Activated CD8-positive, alpha-beta T cell treated with anti-CD3 and anti-CD28 coated beads, Interleukin-2, amount 10 ng/mL, durations not matched to agents 7 days and 5 days (primary cell): ENCODE data around the gene RTN4R. TPM values are rescaled to one million over a fixed set of nuclear protein-coding genes. Genes with fewer than 3 reads are reported as not detected.

Experiments used
- ATAC-seq: fragments of 150-1000 bp; cut with Tn5 transposase; one replicate; pipeline ENCODE4 v1.10.0; 2021; ENCODE audit warnings: moderate library complexity
- CTCF ChIA-PET: fragments of 350-600 bp; sonication (Branson Sonifier 250); formaldehyde crosslinking; loops from one replicate; lab custom pipeline; 2021; ENCODE audit warnings: antibody characterized with exemption; lab: Charles Lee
- POLR2A ChIA-PET: fragments of 350-600 bp; sonication (Branson Sonifier 250); formaldehyde crosslinking; loops from one replicate; lab custom pipeline; 2021; ENCODE audit warnings: antibody characterized with exemption; lab: Charles Lee
- DNase-seq: peaks from one replicate; pipeline ENCODE4 v3.0.0-alpha.2; 2020
- H3K27ac Mint-ChIP-seq: one replicate; pipeline ENCODE4 v1.8.0; 2021; ENCODE audit warnings: mild to moderate bottlenecking, mixed read lengths
- H3K27me3 Mint-ChIP-seq: one replicate; pipeline ENCODE4 v1.8.0; 2021; ENCODE audit warnings: low read depth, mixed read lengths
- H3K36me3 Mint-ChIP-seq: one replicate; pipeline ENCODE4 v1.8.0; 2021; ENCODE audit warnings: low read depth, mixed read lengths
- H3K4me1 Mint-ChIP-seq: one replicate; pipeline ENCODE4 v1.8.0; 2021; ENCODE audit warnings: low read depth, mixed read lengths
- H3K4me3 Mint-ChIP-seq: one replicate; pipeline ENCODE4 v1.8.0; 2021; ENCODE audit warnings: mild to moderate bottlenecking, mixed read lengths
- H3K9me3 Mint-ChIP-seq: one replicate; pipeline ENCODE4 v1.8.0; 2022; ENCODE audit warnings: mixed read lengths; ENCODE audit not compliant: insufficient read depth
- total RNA-seq, 2 experiments: library from RNA; stranded (reverse); gene quantifications; one replicate each; pipeline ENCODE4 v1.2.3, GENCODE V29; 2021

RTN4R gene
- total RNA-seq, 2 experiments from 2014 or later: 3.7 to 3.8 TPM

DNA sequence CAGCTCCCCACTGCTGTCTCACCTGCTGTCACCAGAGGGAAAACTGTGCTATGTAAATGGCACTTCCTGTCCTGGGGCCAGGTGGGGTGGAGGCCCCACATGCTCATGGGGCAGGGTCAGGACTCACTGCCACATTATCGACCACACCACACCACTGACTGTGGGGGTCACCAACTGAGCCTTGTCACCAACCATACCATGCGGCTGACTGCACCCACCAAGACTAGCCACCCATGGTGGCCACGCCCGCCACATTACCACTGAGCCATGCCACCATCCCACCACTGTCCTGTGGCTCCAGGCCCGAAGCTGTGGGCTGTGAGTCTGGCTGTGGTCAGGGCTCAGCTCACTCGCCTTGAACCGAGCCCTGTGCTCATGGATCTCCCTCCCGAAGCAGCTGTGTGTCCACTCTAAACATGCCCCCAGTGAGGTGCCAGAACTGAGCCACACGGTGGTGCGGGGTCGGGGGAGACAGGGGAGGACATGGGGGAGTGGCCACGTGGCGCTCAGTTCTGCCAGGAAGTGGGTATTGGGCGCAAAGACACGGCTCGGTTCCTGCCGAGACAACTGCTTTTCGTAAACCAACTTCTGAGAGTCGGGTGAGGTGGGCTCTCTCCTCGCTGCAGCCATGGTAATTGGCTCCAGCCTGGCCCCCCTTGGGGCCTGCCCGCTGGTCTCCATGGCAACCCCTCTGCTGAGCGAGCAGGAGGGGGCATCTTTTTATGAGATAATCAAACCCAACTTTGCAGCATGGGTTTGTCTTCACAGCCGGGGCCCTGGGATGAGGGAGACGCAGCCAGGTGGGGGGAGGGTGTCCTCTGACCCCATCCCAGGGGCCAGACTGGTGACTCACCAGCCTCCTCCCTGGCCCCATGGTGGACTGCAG is 23.2 kb downstream of the RTN4R start:
- Mint-ChIP-seq H3K4me1 (peaks cover 45% of the 10 kb centered on the region), H3K36me3 (no peaks in the 10 kb centered on the region), H3K27me3 (no peaks in the 10 kb centered on the region), H3K4me3 (peak overlapping the region; percentile 63), H3K27ac (peak overlapping the region; percentile 97), H3K9me3 (no peaks in the 10 kb centered on the region)
- DNase-seq: peak; percentile 78
- ATAC-seq: peak; percentile 59
- POLR2A ChIA-PET: no interaction called here
- CTCF ChIA-PET: interaction anchor here (1.4 kb wide), 1 partner anchor 13 kb away, joined by 3 read pairs; no protein-coding TSS in a partner anchor

DNA sequence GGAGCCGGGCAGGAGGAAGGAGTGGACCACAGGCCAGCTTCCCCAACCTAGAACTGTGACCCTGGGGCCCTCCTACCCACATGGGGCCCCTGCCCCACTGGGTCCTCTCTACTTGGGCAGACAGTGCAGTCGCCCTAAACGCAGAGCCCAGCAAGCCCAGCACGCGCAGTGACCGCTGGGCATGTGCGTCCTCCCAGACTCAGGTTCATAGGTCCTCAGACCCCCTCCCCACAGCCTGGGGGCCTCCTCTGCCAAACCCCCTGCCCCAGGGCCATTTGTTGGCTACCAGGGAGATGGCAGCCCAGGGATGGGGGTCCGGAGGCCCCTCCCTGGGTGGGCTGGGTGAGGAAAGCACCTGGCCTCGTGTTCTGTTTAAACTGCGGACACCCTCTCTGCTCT is 23.9 kb downstream of the RTN4R start:
- DNase-seq (no peak), ATAC-seq (no peak)
- POLR2A ChIA-PET: interaction anchor here (0.8 kb wide), 1 partner anchor 314 kb away, joined by 3 read pairs; no protein-coding TSS in a partner anchor
- Mint-ChIP-seq H3K36me3 (no peaks in the 10 kb centered on the region), H3K27ac (peak overlapping the region; percentile 97), H3K27me3 (no peaks in the 10 kb centered on the region), H3K4me3 (peak overlapping the region; percentile 63), H3K4me1 (peaks cover 51% of the 10 kb centered on the region), H3K9me3 (no peaks in the 10 kb centered on the region)
- CTCF ChIA-PET: interaction anchor here (1.4 kb wide), 1 partner anchor 14 kb away, joined by 3 read pairs; no protein-coding TSS in a partner anchor

DNA sequence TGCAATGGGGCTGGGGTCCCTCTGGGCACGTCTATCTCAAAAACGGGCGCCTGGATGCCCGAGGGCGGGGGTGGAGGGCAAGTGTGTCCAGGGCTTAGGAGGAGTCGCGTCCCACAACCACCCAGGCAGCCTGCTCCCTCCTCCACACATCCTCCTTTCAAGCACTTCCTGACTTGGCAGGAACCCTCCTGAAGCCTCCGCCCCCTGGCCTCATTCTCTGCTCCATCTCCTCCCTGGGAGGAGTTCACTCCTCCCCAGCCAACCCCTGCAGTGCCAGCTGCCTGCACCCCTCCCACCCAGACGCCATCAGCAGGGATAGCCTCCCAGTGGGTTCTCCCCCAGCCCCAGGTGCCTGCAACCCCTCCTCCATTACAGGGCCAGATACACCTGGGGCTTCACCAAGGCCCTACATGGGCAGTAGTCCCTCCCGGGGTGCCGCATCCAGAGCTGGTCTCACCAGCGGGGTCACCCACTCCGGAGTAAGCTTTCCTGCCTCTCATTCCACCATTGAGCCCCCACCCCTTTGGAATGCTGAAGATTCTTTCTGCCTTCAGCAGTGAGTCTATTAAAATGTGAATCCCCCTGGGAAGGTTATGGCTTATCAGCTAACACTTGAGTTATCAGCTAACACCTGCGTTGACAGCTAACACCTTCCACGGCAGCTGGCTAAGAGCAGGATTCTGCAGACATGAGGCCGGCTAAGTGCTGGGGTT is 24.4 kb downstream of the RTN4R start:
- ChIA-PET POLR2A (interaction anchor here (0.8 kb wide), 1 partner anchor 313 kb away, joined by 3 read pairs; no protein-coding TSS in a partner anchor), CTCF (interaction anchor here (1.4 kb wide), 1 partner anchor 14 kb away, joined by 3 read pairs; no protein-coding TSS in a partner anchor)
- peak overlapping the region; percentile 97 for H3K27ac Mint-ChIP-seq
- no peaks in the 10 kb centered on the region for H3K36me3 Mint-ChIP-seq
- H3K9me3 Mint-ChIP-seq: no peaks in the 10 kb centered on the region
- peak; percentile 80 for DNase-seq
- peak overlapping the region; percentile 57 for H3K4me3 Mint-ChIP-seq
- ATAC-seq: peak; percentile 73
- H3K4me1 Mint-ChIP-seq: peaks cover 53% of the 10 kb centered on the region
- no peaks in the 10 kb centered on the region for H3K27me3 Mint-ChIP-seq

DNA sequence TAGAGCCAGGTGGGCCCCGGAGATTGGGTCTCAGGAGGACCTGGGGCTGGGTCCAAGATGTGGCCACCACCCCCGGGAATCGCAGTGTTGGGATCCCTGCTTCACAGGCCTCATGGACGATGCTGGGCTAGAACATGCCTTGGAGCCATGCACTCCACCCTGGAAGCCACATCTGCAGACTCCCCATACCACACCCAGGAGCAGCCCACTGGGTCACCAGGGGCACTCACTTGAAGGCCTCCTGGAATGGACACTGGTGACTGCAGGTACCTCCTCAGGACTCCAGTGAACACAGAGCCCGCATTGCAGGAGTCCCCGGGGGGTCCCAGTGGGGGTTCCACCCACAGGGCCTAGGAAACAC is 25.0 kb downstream of the RTN4R start:
- Mint-ChIP-seq H3K9me3 (no peaks in the 10 kb centered on the region), H3K27ac (peak overlapping the region; percentile 97), H3K27me3 (no peaks in the 10 kb centered on the region), H3K36me3 (no peaks in the 10 kb centered on the region), H3K4me3 (peak overlapping the region; percentile 57), H3K4me1 (peaks cover 58% of the 10 kb centered on the region)
- ChIA-PET CTCF (interaction anchor here (1.4 kb wide), 1 partner anchor 15 kb away, joined by 3 read pairs; no protein-coding TSS in a partner anchor), POLR2A (no interaction called here)
- no peak for DNase-seq
- no peak for ATAC-seq

DNA sequence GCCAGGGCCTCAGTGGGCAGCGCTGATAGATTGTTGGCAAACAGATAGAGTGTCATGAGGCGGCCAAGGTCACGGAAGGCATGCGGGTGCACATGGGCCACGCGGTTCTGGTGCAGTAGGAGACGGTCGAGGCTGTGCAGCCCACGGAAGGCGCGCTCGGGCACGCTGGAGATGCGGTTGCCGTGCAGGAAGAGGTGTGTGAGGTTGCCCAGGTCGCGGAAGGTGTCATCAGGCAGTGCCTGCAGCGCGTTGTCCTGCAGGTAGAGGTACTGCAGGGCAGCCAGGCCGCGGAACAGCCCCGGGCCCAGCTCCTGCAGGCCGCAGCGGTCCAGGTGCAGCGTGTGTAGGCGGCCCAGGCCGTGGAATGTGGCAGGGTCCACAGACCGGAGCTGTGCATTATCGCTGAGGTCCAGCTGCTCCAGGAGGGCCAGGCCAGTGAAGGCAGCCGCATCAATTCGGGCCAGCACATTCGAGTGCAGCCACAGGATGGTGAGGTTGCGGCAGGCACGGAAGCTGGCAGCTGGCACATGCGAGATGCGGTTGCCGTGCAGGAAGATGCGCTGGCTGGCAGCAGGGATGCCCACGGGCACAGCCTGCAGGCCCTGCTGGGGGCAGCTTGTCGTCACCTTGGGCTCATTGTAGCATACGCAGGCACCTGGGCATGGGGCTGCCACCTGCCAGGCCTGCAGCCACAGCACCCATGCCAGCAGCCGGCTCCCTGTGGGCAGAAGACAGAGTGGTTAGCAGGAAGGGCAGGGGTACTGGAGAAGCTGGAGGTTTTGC is 25.5 kb downstream of the RTN4R start:
- DNase-seq: peak; percentile 32
- H3K9me3 Mint-ChIP-seq: no peaks in the 10 kb centered on the region
- CTCF ChIA-PET: no interaction called here
- peaks cover 58% of the 10 kb centered on the region for H3K4me1 Mint-ChIP-seq
- peak overlapping the region; percentile 57 for H3K4me3 Mint-ChIP-seq
- POLR2A ChIA-PET: no interaction called here
- no peak for ATAC-seq
- H3K36me3 Mint-ChIP-seq: no peaks in the 10 kb centered on the region
- H3K27me3 Mint-ChIP-seq: no peaks in the 10 kb centered on the region
- H3K27ac Mint-ChIP-seq: peak overlapping the region; percentile 97

DNA sequence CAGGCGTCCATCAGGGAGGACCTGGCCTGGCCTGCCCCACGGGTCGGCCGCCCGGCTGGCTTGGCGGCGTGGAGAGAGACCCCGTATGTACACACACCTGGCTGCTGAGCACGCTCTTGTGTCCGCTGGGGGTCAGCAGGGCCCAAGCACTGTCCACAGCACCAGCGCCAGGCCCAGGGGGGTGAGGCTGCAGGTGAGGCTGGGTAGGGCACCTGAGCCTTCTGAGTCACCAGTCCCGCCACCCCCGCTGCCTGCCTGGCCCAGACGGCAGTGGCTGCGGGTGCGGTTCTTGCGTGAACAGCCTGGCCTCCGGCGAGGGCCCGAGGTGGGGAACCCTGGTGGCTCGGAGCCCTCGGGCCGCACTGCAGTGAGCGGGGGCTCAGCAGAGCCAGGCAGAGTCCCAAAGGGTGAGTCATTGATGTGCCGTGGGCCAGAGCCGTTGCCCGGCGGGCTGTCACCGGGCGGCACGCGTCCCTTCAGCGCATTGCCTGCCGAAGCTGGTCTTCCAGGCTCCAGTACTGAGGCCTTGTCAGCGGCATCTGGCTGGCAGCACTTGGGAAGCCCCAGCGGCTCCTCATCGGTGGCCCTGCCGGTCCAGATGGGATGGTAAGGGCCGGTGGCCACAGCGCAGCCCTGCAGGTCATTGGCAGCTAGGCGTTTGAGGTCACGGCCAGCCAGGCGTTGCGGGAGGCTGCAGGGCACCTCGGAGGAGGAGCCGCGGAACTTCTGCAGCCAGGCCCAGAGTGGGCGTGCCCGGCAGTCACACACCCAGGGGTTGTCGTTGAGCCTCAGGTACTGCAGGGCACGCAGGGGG is 26.3 kb downstream of the RTN4R start:
- Mint-ChIP-seq H3K36me3 (no peaks in the 10 kb centered on the region), H3K4me3 (peak overlapping the region; percentile 57), H3K4me1 (peaks cover 60% of the 10 kb centered on the region), H3K27me3 (no peaks in the 10 kb centered on the region), H3K9me3 (no peaks in the 10 kb centered on the region), H3K27ac (peak overlapping the region; percentile 97)
- DNase-seq (no peak), ATAC-seq (no peak)
- CTCF ChIA-PET: no interaction called here
- POLR2A ChIA-PET: no interaction called here

DNA sequence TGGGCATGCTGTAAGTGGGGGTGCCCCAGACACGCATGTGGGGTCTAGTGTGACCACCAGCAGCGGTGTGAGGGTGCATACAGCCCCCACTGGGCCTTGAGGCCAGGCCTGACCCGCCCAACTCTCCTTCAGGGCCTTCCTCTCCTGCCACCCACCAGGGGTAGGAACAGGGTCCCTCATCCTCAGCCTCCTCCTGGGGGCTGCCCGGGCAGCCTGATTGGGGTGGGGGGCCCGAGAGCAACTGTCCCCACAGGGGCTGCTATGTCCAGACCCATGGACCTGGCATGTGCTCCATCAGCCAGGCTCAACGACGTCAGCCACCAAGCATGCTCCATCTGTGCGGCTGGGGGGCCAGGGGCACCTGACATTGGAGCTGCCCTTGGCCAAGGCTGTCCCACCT is 27.2 kb downstream of the RTN4R start:
- no peak overlapping the region for H3K4me3 Mint-ChIP-seq
- no peak for DNase-seq
- POLR2A ChIA-PET: no interaction called here
- no peaks in the 10 kb centered on the region for H3K36me3 Mint-ChIP-seq
- CTCF ChIA-PET: no interaction called here
- H3K9me3 Mint-ChIP-seq: no peaks in the 10 kb centered on the region
- H3K4me1 Mint-ChIP-seq: peaks cover 59% of the 10 kb centered on the region
- H3K27ac Mint-ChIP-seq: no peak overlapping the region
- no peak for ATAC-seq
- no peaks in the 10 kb centered on the region for H3K27me3 Mint-ChIP-seq

DNA sequence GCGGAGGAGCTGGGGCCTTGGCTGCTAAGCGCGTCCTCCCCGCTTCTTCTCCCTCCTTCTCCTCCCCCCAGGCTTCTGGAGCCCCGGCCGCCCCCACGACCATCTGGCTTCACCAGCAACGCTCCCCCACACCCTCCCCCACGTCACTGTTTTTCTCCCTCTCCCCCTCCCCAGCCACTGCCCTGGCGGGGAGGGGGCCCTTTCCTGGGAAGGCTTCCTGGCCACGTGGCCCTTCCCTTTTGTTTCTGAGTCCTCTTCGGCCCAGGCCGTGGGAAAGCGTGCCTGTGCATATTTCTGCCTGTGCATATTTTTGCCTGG is 27.7 kb downstream of the RTN4R start:
- no peaks in the 10 kb centered on the region for H3K36me3 Mint-ChIP-seq
- peaks cover 54% of the 10 kb centered on the region for H3K4me1 Mint-ChIP-seq
- H3K9me3 Mint-ChIP-seq: no peaks in the 10 kb centered on the region
- no peaks in the 10 kb centered on the region for H3K27me3 Mint-ChIP-seq
- no peak overlapping the region for H3K4me3 Mint-ChIP-seq
- no peak for ATAC-seq
- no peak for DNase-seq
- ChIA-PET CTCF (interaction anchor here (4.1 kb wide), 1 partner anchor 83 kb away, joined by 25 read pairs; no protein-coding TSS in a partner anchor), POLR2A (no interaction called here)
- peak overlapping the region; percentile 64 for H3K27ac Mint-ChIP-seq

DNA sequence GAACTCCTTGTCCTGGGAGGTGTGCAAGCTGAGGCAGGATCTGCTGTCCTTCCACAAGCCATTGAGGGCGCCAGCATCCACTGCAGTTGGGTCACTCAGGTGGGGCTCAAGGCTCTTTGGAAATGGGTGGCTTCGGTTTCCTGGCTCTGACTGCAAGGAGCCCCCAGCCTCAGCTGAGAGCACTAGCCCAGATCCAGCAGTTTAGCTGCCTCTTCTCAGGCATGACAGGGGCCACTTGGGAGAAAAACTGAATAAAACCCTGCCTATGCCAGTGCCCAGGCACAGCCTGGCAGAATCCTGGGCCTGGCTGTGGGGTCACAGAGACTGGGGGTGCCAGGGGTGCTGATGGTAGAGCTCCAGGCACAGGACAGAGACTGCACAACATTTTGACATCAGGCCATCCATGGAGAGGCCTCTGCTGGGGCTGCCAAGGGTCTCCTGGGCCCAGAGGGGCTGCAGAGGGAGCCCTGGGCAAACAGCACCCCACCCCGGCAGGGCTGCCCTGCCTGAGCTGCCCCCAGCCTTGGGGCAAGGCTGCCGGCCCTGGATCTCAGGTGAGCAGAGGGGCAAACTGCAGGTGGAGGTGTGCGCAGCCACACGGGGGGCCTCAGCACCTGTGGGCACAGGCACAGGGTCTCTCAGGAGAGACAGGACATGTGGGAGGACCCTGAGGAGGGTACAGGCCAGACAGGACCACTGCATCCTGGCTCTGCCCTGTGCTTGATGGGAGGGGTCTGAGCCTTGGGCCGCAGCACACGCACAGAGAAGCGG is 28.3 kb downstream of the RTN4R start:
- CTCF ChIA-PET: interaction anchor here (1.6 to 4.1 kb wide), 4 partner anchors 29 to 83 kb away, joined by 4 to 25 read pairs (median 16); no protein-coding TSS in a partner anchor
- Mint-ChIP-seq H3K27me3 (no peaks in the 10 kb centered on the region), H3K36me3 (no peaks in the 10 kb centered on the region), H3K4me3 (peak overlapping the region; percentile 38), H3K27ac (peak overlapping the region; percentile 90), H3K9me3 (no peaks in the 10 kb centered on the region), H3K4me1 (peaks cover 49% of the 10 kb centered on the region)
- no peak for DNase-seq
- ATAC-seq: no peak
- POLR2A ChIA-PET: interaction anchor here (1.2 kb wide), 1 partner anchor 33 kb away, joined by 4 read pairs; no protein-coding TSS in a partner anchor
